H9 (cell line): Measurements from ENCODE around the gene IL36RN. TPM values are rescaled to one million over a fixed set of nuclear protein-coding genes. Genes with fewer than 3 reads are reported as not detected.

Experiments
- DNase-seq: peaks from one replicate; pipeline ENCODE4 v3.0.0-alpha.2; 2017
- H2AFZ ChIP-seq: one replicate; pipeline ENCODE4 v1.6.1; 2013; ENCODE audit warnings: mild to moderate bottlenecking, low read length, control low read depth, moderate library complexity
- H2AK5ac ChIP-seq: 2 replicates; pipeline ENCODE4 v1.6.1; 2013; ENCODE audit warnings: low read length, control low read depth, mixed read lengths; ENCODE audit not compliant: insufficient read length
- H2BK120ac ChIP-seq: one replicate; pipeline ENCODE4 v1.6.1; 2013; ENCODE audit warnings: low read depth, mild to moderate bottlenecking, low read length, control low read depth, inconsistent platforms; ENCODE audit not compliant: poor library complexity, severe bottlenecking
- H2BK12ac ChIP-seq: 2 replicates; pipeline ENCODE4 v1.6.1; 2013; ENCODE audit warnings: low read length, control low read depth, mixed read lengths, low read depth; ENCODE audit not compliant: insufficient read length
- H2BK15ac ChIP-seq: 2 replicates; pipeline ENCODE4 v1.6.1; 2013; ENCODE audit warnings: low read depth, low read length, control low read depth
- H2BK20ac ChIP-seq: one replicate; pipeline ENCODE4 v1.6.1; 2013; ENCODE audit warnings: low read depth, mild to moderate bottlenecking, low read length, control low read depth, inconsistent platforms; ENCODE audit not compliant: poor library complexity, severe bottlenecking
- H2BK5ac ChIP-seq: 2 replicates; pipeline ENCODE4 v1.6.1; 2013; ENCODE audit warnings: low read length, control low read depth, mixed read lengths; ENCODE audit not compliant: insufficient read length
- H3K14ac ChIP-seq: 2 replicates; pipeline ENCODE4 v1.6.1; 2013; ENCODE audit warnings: low read length, control low read depth; ENCODE audit not compliant: insufficient read depth
- H3K18ac ChIP-seq: 2 replicates; pipeline ENCODE4 v1.6.1; 2013; ENCODE audit warnings: low read depth, mild to moderate bottlenecking, mixed read lengths, low read length, control low read depth; ENCODE audit not compliant: insufficient read length
- H3K23ac ChIP-seq: 2 replicates; pipeline ENCODE4 v1.6.1; 2013; ENCODE audit warnings: low read length, control low read depth, mixed read lengths, low read depth; ENCODE audit not compliant: insufficient read length
- H3K23me2 ChIP-seq: 2 replicates; pipeline ENCODE4 v1.6.1; 2013; ENCODE audit warnings: low read depth, mild to moderate bottlenecking, mixed read lengths, low read length, control low read depth; ENCODE audit not compliant: insufficient read length, poor library complexity, severe bottlenecking
- H3K27ac ChIP-seq: 2 replicates; pipeline ENCODE4 v1.5.1; 2013; ENCODE audit warnings: low read length, control low read depth, mixed read lengths, low read depth; ENCODE audit not compliant: insufficient read length
- H3K27me3 ChIP-seq: 2 replicates; pipeline ENCODE4 v1.6.1; 2013; ENCODE audit warnings: low read length, control low read depth, inconsistent platforms; ENCODE audit not compliant: insufficient read depth
- H3K4ac ChIP-seq: 2 replicates; pipeline ENCODE4 v1.6.1; 2013; ENCODE audit warnings: low read depth, mild to moderate bottlenecking, control low read depth, inconsistent platforms, low read length, moderate library complexity
- H3K4me1 ChIP-seq: 2 replicates; pipeline ENCODE4 v1.6.1; 2013; ENCODE audit warnings: low read length, control low read depth, inconsistent platforms; ENCODE audit not compliant: insufficient read depth
- H3K4me2 ChIP-seq: 2 replicates; pipeline ENCODE4 v1.6.1; 2013; ENCODE audit warnings: low read length, control low read depth, mixed read lengths; ENCODE audit not compliant: insufficient read length, insufficient read depth
- H3K56ac ChIP-seq: 2 replicates; pipeline ENCODE4 v1.6.1; 2013; ENCODE audit warnings: low read depth, mild to moderate bottlenecking, mixed read lengths, low read length, control low read depth; ENCODE audit not compliant: insufficient read length
- H3K79me1 ChIP-seq: 2 replicates; pipeline ENCODE4 v1.6.1; 2013; ENCODE audit warnings: low read depth, mild to moderate bottlenecking, moderate library complexity, low read length, control low read depth, inconsistent platforms; ENCODE audit not compliant: insufficient read depth, poor library complexity, severe bottlenecking
- H3K79me2 ChIP-seq: 2 replicates; pipeline ENCODE4 v1.6.1; 2013; ENCODE audit warnings: low read length, control low read depth, inconsistent platforms; ENCODE audit not compliant: insufficient read depth
- H3K9ac ChIP-seq: 2 replicates; pipeline ENCODE4 v1.6.1; 2013; ENCODE audit warnings: low read length, control low read depth, mixed read lengths; ENCODE audit not compliant: insufficient read length; ENCODE audit errors: extremely low read depth
- H3K9me3 ChIP-seq: one replicate; pipeline ENCODE4 v1.6.1; 2013; ENCODE audit warnings: low read depth, low read length, inconsistent platforms; ENCODE audit not compliant: control insufficient read depth
- H3T11ph ChIP-seq: one replicate; pipeline ENCODE4 v1.6.1; 2013; ENCODE audit warnings: mild to moderate bottlenecking, low read length, control low read depth, inconsistent platforms
- H4K20me1 ChIP-seq: one replicate; pipeline ENCODE4 v1.6.1; 2013; ENCODE audit not compliant: control insufficient read depth, insufficient read length, insufficient read depth
- H4K5ac ChIP-seq: 2 replicates; pipeline ENCODE4 v1.6.1; 2013; ENCODE audit warnings: low read depth, mild to moderate bottlenecking, mixed read lengths, low read length, control low read depth; ENCODE audit not compliant: insufficient read length
- H4K8ac ChIP-seq: replicated peaks from 2 replicates; pipeline ENCODE4 v1.6.1; 2013; ENCODE audit warnings: low read length, control low read depth, mixed read lengths, low read depth; ENCODE audit not compliant: insufficient read length
- H4K91ac ChIP-seq: 2 replicates; pipeline ENCODE4 v1.6.1; 2013; ENCODE audit warnings: low read depth, mild to moderate bottlenecking, moderate library complexity, mixed read lengths, low read length, control low read depth; ENCODE audit not compliant: insufficient read length
- H3K27ac Mint-ChIP-seq, 3 experiments: 2 replicates in 2 of 3; 3 replicates in 1 of 3; pipeline ENCODE4 v1.8.0; 2020 to 2021; ENCODE audit warnings: mixed read lengths in 3 of 3, mild to moderate bottlenecking in 1 of 3, moderate library complexity in 1 of 3
- H3K27me3 Mint-ChIP-seq: 2 replicates; pipeline ENCODE4 v1.8.0; 2021; ENCODE audit warnings: low read depth, mild to moderate bottlenecking, moderate library complexity, mixed read lengths
- H3K36me3 Mint-ChIP-seq, 3 experiments: 2 replicates in 2 of 3; 3 replicates in 1 of 3; pipeline ENCODE4 v1.8.0; 2020 to 2021; ENCODE audit warnings: low read depth in 3 of 3, mixed read lengths in 3 of 3; ENCODE audit not compliant: insufficient read depth in 1 of 3
- H3K4me1 Mint-ChIP-seq, 2 experiments: 2 replicates each; pipeline ENCODE4 v1.8.0; 2020; ENCODE audit warnings: mixed read lengths in 2 of 2
- H3K4me3 Mint-ChIP-seq, 2 experiments: 2 replicates in 1 of 2; 3 replicates in 1 of 2; pipeline ENCODE4 v1.8.0; 2020 to 2021; ENCODE audit warnings: mild to moderate bottlenecking in 2 of 2, mixed read lengths in 2 of 2, moderate library complexity in 1 of 2
- H3K9me3 Mint-ChIP-seq, 2 experiments: 2 replicates in 1 of 2; 3 replicates in 1 of 2; pipeline ENCODE4 v1.8.0; 2020; ENCODE audit warnings: mild to moderate bottlenecking in 2 of 2, mixed read lengths in 2 of 2, moderate library complexity in 1 of 2
- CTCF ChIP-seq: fragments of 200-600 bp; sonication (generic); conservative IDR thresholded peaks from 3 replicates; pipeline ENCODE4 v1.8.0; 2021; ENCODE audit warnings: antibody characterized with exemption, mild to moderate bottlenecking
- WGBS: extraction: QIAGEN DNeasy Blood & Tissue Kit; methylation state at CpG from one replicate; pipeline ENCODE4 v1.1.7; 2013; ENCODE audit warnings: missing lambda C conversion rate, low lambda C conversion rate, mixed read lengths; ENCODE audit not compliant: insufficient read length; ENCODE audit errors: extremely low coverage; 5-methylcytosine and 5-hydroxymethylcytosine counted together
- total RNA-seq: library from RNA; stranded (reverse); gene quantifications from 2 replicates; pipeline ENCODE4 v1.2.1, GENCODE V29; 2021

IL36RN gene
- total RNA-seq, 1 experiment from 2014 or later: not detected

- no CpG with 5 or more reads among the region's 2 CpGs for WGBS
- no peak overlapping the region for H2BK120ac ChIP-seq
- H3K4me1 Mint-ChIP-seq: 0 out of 4 replicates have a peak, but pooled peaks cover 0 to 3% of the 10 kb centered on the region in 2 experiments
- no peaks in the 10 kb centered on the region for H3K4me1 ChIP-seq
- no peaks in the 10 kb centered on the region for H3K9me3 ChIP-seq
- H3K27ac ChIP-seq: no peak overlapping the region
- no peak overlapping the region for H3K18ac ChIP-seq
- no peak overlapping the region for H2AK5ac ChIP-seq
- H3K56ac ChIP-seq: no peak overlapping the region
- peaks cover 7% of the 10 kb centered on the region for H3K27me3 Mint-ChIP-seq
- no peaks in the 10 kb centered on the region for H3K79me2 ChIP-seq
- no peak overlapping the region for H2BK12ac ChIP-seq
- peaks cover 20 to 46% of the 10 kb centered on the region in 2 experiments for H3K9me3 Mint-ChIP-seq
- no peak overlapping the region for H3K4ac ChIP-seq
- no peak overlapping the region for H3K14ac ChIP-seq
- H2BK20ac ChIP-seq: no peak overlapping the region
- H3K27me3 ChIP-seq: no peaks in the 10 kb centered on the region
- no peak overlapping the region for H3K4me2 ChIP-seq
- H4K8ac ChIP-seq: no peak overlapping the region
- no peak overlapping the region for H2AFZ ChIP-seq
- no peak for DNase-seq
- no peaks in the 10 kb centered on the region for H4K20me1 ChIP-seq
- H3K36me3 Mint-ChIP-seq: peaks cover 0 to 4% (median 3%) of the 10 kb centered on the region in 3 experiments; a peak in 3 of 7 replicates
- no peak for TF ChIP-seq CTCF
- H3K23ac ChIP-seq: no peak overlapping the region
- H2BK5ac ChIP-seq: no peak overlapping the region
- no peak overlapping the region for H2BK15ac ChIP-seq
- no peak overlapping the region for H4K5ac ChIP-seq
- no peak overlapping the region for H3T11ph ChIP-seq
- no peak overlapping the region for H4K91ac ChIP-seq
- no peak overlapping the region for H3K9ac ChIP-seq
- H3K27ac Mint-ChIP-seq: no peak overlapping the region; a peak in 1 of 7 replicates
- H3K79me1 ChIP-seq: no peaks in the 10 kb centered on the region
- H3K4me3 Mint-ChIP-seq: no peak overlapping the region
- H3K23me2 ChIP-seq: no peaks in the 10 kb centered on the region
Observed at GRCh38 chr2:113102133-113102532, 43.1 kb downstream of the IL36RN start.
